Nephron progenitor cell (in vitro differentiated cells): ENCODE measurements around the gene PDIA4.

Experiments used
- DNase-seq: peaks from one replicate; pipeline ENCODE4 v3.0.0; 2021
- H3K27ac Mint-ChIP-seq: 2 replicates; pipeline ENCODE4 v1.8.0; 2021; ENCODE audit warnings: mild to moderate bottlenecking, moderate library complexity, mixed read lengths
- H3K27me3 Mint-ChIP-seq: 2 replicates; pipeline ENCODE4 v1.8.0; 2021; ENCODE audit warnings: mild to moderate bottlenecking, low read depth, mixed read lengths; ENCODE audit not compliant: poor library complexity
- H3K36me3 Mint-ChIP-seq: 2 replicates; pipeline ENCODE4 v1.8.0; 2021; ENCODE audit warnings: low read depth, mixed read lengths
- H3K4me1 Mint-ChIP-seq: 2 replicates; pipeline ENCODE4 v1.8.0; 2021; ENCODE audit warnings: mixed read lengths
- H3K4me3 Mint-ChIP-seq: 2 replicates; pipeline ENCODE4 v1.8.0; 2021; ENCODE audit warnings: mild to moderate bottlenecking, moderate library complexity, mixed read lengths
- H3K9me3 Mint-ChIP-seq: 2 replicates; pipeline ENCODE4 v1.8.0; 2021; ENCODE audit warnings: mild to moderate bottlenecking, moderate library complexity, mixed read lengths
- CTCF ChIP-seq: fragments of 200-600 bp; sonication (generic); IDR thresholded peaks from 2 replicates; pipeline ENCODE4 v1.5.0; 2021; ENCODE audit warnings: antibody characterized with exemption

The PDIA4 gene

GRCh38 chr7:149003560-149004305, 24.6 kb downstream of the PDIA4 start:
- Mint-ChIP-seq H3K36me3 (peaks cover 41% of the 10 kb centered on the region), H3K27ac (peak overlapping the region; percentile 59), H3K9me3 (no peaks in the 10 kb centered on the region), H3K27me3 (no peaks in the 10 kb centered on the region), H3K4me1 (no peaks in the 10 kb centered on the region), H3K4me3 (no peak overlapping the region)
- DNase-seq: no peak
- no peak for TF ChIP-seq CTCF

- no peak overlapping the region for H3K4me3 Mint-ChIP-seq
These were observed 25.3 kb downstream of the PDIA4 start for GRCh38 chr7:149003018-149003417.

GRCh38 chr7:149002604-149003003, 25.7 kb downstream of the PDIA4 start:
- no peaks in the 10 kb centered on the region for H3K27me3 Mint-ChIP-seq
- no peak for DNase-seq
- no peak for TF ChIP-seq CTCF
- no peak overlapping the region for H3K4me3 Mint-ChIP-seq
- no peaks in the 10 kb centered on the region for H3K9me3 Mint-ChIP-seq
- no peaks in the 10 kb centered on the region for H3K4me1 Mint-ChIP-seq
- peaks cover 41% of the 10 kb centered on the region for H3K36me3 Mint-ChIP-seq
- no peak overlapping the region for H3K27ac Mint-ChIP-seq

More at GRCh38 chr7:149003018-149003417, 25.3 kb downstream of the PDIA4 start:
- no peaks in the 10 kb centered on the region for H3K27me3 Mint-ChIP-seq
- peaks cover 41% of the 10 kb centered on the region for H3K36me3 Mint-ChIP-seq
- DNase-seq: no peak
- no peaks in the 10 kb centered on the region for H3K4me1 Mint-ChIP-seq
- H3K27ac Mint-ChIP-seq: no peak overlapping the region
- H3K9me3 Mint-ChIP-seq: no peaks in the 10 kb centered on the region
- TF ChIP-seq CTCF: no peak

GRCh38 chr7:149001427-149002068, 26.8 kb downstream of the PDIA4 start:
- DNase-seq: no peak
- no peaks in the 10 kb centered on the region for H3K27me3 Mint-ChIP-seq
- peak overlapping the region; percentile 81 for H3K27ac Mint-ChIP-seq
- H3K36me3 Mint-ChIP-seq: peaks cover 30% of the 10 kb centered on the region
- no peaks in the 10 kb centered on the region for H3K9me3 Mint-ChIP-seq
- H3K4me3 Mint-ChIP-seq: no peak overlapping the region
- no peaks in the 10 kb centered on the region for H3K4me1 Mint-ChIP-seq
- TF ChIP-seq CTCF: no peak

- Mint-ChIP-seq H3K27me3 (no peaks in the 10 kb centered on the region), H3K9me3 (no peaks in the 10 kb centered on the region), H3K4me1 (no peaks in the 10 kb centered on the region), H3K27ac (peak overlapping the region; percentile 81), H3K36me3 (peaks cover 26% of the 10 kb centered on the region), H3K4me3 (no peak overlapping the region)
- no peak for TF ChIP-seq CTCF
- no peak for DNase-seq
These were observed 27.3 kb downstream of the PDIA4 start for GRCh38 chr7:149000961-149001360.
